HL-60 (cell line): ENCODE data around the gene RDH5.

Experiments used
- CTCF ChIP-seq: IDR thresholded peaks from one replicate; pipeline ENCODE4 v1.5.1; 2011; ENCODE audit warnings: low read length, control low read depth, inconsistent platforms; ENCODE audit not compliant: insufficient read depth
- GABPA ChIP-seq: IDR thresholded peaks from 2 replicates; pipeline ENCODE4 v1.6.1; 2012; ENCODE audit warnings: low read depth
- POLR2AphosphoS5 ChIP-seq: IDR thresholded peaks from 2 replicates; pipeline ENCODE4 v1.6.1; 2012; ENCODE audit warnings: low read depth
- REST ChIP-seq: IDR thresholded peaks from 2 replicates; pipeline ENCODE4 v1.6.1; 2012; ENCODE audit warnings: low read depth; ENCODE audit not compliant: insufficient replicate concordance

GRCh38 chr12:55720894-55721444 is 776 bp downstream of the RDH5 start:
- TF ChIP-seq CTCF (peak; percentile 84), REST (no peak), POLR2AphosphoS5 (no peak; the same call in 1 of the 2 replicates), GABPA (no peak)
